ENCODE results near the gene FBXL20.

- TF ChIP-seq SRF (IDR thresholded peaks at IDR 0.05; ENCODE audit: low read depth in 2 of 2, low read length in 2 of 2) (no peak), MEF2A (IDR thresholded peaks at IDR 0.05; ENCODE audit: insufficient read depth, low read depth, low read length) (no peak), ELK1 (IDR thresholded peaks at IDR 0.05; ENCODE audit: low read depth, low read length) (no peak), JUND (IDR thresholded peaks at IDR 0.05; ENCODE audit: low read depth, low read length) (no peak), CBFB (IDR thresholded peaks at IDR 0.05; ENCODE audit: low read depth) (no peak), CTCF (IDR thresholded peaks at IDR 0.05 in 2 of 3, conservative IDR thresholded peaks at IDR 0.05 in 1 of 3; ENCODE audit: control insufficient read depth in 2 of 3, extremely low read depth in 1 of 3, insufficient read depth in 1 of 3, low read depth in 3 of 3, low read length in 3 of 3) (no peak), ZNF274 (IDR thresholded peaks at IDR 0.05; ENCODE audit: insufficient read depth, insufficient read length) (no peak), E2F4 (IDR thresholded peaks at IDR 0.05; ENCODE audit: low read depth, low read length) (no peak)
Observed at GRCh38 chr17:39352511-39352910, 48.9 kb downstream of the FBXL20 start.

Measured in GM12878 (cell line).